HT-29 (cell line): ENCODE data around the gene THSD1. TPM values are rescaled to one million over a fixed set of nuclear protein-coding genes. Genes with fewer than 3 reads are reported as not detected.
"Not testable (repeated sequence)": the region's sequence is repeated elsewhere in the genome, so short reads cannot be mapped to it uniquely, and the experiment has no call there.

Experiments
- DNase-seq: peaks from one replicate; pipeline ENCODE4 v3.0.0-alpha.2; 2015; ENCODE audit warnings: low spot score
- total RNA-seq: library from RNA; depleted of rRNA; stranded (reverse); fragments of >200 nt; shearing (Covaris generic); gene quantifications from 2 replicates; pipeline ENCODE4 v1.2.3, GENCODE V29; 2014

The THSD1 gene
- total RNA-seq, 1 experiment from 2014 or later = 0.92 TPM

DNA sequence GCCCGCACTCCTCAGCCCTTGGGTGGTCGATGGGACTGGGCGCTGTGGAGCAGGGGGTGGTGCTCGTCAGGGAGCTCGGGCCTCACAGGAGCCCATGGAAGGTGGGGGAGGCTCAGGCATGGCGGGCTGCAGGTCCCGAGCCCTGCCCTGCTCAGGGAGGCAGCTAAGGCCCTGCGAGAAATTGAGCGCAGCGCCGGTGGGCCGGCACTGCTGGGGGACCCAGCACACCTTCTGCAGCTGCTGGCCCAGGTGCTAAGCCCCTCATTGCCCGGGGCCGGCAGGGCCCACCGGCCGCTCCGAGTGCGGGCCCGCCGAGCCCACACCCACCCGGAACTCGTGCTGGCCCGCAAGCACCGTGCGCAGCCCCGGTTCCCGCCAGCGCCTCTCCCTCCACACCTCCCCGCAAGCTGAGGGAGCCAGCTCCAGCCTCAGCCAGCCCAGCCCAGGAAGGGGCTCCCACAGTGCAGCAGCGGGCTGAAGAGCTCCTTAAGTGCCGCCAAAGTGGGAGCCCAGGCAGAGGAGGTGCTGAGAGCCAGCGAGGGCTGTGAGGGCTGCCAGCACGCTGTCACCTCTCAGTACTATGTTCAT, 2.2 kb upstream of the THSD1 start:
- not testable (repeated sequence) for DNase-seq

- DNase-seq = not testable (repeated sequence)
These were observed 1.5 kb upstream of the THSD1 start for GRCh38 chr13:52407436-52407835.

DNA sequence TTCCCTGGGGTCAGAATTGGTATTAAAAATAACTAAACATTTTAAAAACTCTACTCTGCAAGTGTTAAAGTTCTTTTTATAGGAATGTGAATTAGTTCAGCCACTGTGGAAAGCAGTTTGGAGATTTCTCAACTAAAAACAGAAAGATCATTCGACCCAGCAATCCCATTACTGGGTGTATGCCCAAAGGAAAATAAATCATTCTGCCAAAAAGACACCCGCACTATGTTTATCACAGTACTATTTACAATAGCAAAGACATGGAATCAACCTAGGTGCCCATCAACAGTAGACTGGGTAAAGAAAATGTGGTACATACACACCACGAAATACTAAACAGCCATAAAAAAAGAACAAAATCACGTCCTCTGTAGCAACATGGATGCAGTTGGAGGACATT, 657 bp upstream of the THSD1 start:
- DNase-seq = no peak

GRCh38 chr13:52405369-52405766, 604 bp downstream of the THSD1 start:
- no peak for DNase-seq

GRCh38 chr13:52399708-52400107, 6.3 kb downstream of the THSD1 start:
- no peak for DNase-seq

- DNase-seq = no peak
These were observed 6.9 kb downstream of the THSD1 start for GRCh38 chr13:52399046-52399445.

DNA sequence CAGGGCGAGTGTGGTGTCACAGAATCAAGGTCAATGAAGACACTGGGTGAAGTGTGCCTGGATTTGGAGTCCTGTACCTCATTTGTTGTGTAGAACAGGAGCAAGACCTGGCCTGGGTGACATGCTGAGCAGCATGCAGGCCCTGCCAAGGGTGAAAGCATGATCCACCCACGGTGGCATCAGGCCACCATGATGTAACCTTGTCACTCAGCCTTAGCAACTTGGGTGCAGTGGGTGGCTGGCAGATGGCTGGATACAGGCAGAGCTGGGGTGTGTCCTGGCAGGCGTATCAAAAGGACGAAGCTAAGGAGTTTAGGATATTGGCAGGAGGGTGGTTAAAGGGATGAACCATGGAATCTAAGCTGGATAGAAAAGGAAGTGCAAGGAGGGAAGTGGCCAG, 10.3 kb downstream of the THSD1 start:
- no peak for DNase-seq

DNA sequence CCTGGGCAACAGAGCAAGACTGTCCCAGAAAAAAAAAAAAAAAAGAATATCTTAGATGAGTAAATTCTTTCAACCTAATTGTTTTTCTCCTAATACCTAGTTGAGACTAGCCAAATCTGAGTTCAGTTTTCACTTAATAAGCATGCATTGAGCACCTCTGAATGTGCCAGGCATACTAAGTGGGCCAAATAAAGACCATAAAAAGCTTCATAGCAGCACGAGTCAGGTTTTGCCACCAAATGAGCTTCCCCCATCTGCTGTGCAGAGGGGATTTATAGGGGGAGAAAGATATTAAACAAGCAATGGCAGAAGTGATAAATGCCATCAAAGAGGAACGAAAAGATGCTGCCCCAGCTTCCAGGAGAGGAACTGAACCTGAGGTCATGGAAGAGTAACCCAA, 11.4 kb downstream of the THSD1 start:
- no peak for DNase-seq

- no peak for DNase-seq
These were observed 12.2 kb downstream of the THSD1 start for GRCh38 chr13:52393572-52394357.

DNA sequence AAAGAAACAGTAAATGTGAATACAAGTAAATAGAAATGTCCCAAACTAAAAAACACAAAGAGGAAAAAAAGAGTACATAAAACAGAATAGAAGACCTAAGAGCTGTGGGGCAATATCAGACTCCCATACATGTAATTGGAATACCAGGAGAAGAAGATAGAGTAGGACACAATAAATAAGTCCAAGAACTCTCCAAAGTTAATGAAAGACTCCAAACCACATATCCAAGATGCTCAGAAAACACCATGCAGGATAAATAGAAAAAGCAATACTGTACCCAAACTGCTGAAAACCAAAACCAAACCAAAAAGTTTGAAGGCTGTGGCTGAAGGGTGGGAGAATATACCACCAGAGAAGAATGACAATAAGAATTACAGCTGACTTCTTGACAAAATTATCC, 18.3 kb downstream of the THSD1 start:
- DNase-seq = no peak

- no peak for DNase-seq
These were observed 20.1 kb downstream of the THSD1 start for GRCh38 chr13:52385870-52386269.

DNA sequence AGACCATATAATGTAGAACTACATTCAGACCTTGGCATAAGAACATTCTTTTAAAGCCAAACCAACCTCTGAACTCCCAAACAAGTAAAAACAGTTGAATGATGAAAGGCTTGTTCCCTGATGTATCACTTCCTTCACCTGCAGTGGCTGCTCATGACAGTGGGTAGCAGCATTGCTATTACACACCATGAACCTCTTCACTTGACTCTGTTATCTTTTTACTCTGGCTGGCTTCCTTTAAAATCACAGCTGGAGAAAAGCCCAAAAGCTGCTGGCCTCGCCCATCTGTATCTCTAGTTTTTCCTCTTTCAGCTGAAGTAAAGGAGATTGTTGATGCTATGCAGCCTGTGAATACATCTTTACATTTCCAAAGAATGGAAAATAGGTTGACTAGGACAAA, 22.6 kb downstream of the THSD1 start:
- no peak for DNase-seq

GRCh38 chr13:52378312-52378711, 27.7 kb downstream of the THSD1 start:
- no peak for DNase-seq

DNA sequence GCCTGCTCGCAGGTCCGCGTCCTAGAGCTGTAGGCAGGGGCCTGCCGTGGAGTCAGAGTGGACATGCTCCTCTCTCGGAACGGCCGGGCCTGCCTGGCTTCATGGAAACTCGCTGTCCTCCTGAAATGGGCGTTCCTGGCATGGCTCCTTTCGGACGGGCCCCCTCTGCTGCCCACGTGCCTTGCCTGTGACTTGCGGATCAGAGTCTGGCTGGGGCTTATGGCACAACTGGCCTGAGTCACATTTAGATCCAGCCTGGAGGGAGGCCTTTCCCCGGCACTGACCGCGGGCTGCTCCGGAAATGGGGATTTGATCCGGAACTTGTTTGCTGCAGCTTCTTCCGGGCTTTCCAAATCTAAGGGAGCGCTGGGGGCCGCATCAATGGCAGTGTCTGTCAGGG, 28.1 kb downstream of the THSD1 start:
- DNase-seq = no peak

DNA sequence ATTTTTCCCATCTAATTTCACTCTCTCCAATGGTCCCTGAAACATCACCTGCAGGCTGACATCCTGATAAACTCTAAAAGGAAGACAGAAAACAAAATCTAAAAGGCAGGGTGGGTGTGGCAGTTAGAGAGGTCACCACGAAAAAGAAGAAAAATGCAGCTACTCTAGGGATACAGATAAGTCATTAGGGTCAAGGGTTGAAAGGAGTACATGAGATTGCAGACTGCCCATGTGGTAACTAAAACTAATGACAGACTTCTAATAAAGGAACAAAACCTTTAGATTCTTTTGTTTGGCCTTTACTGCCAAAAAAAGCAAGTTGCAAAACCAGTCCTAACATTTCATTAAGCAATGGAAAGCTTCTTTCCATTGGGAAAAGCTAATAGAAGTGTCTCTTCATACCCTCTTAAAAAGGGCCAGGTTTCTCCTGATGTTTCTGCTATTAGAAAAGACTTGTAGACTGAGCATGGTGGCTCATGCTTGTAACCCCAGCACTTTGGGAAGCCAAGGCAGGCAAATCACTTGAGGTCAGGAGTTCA, 31.0 kb downstream of the THSD1 start:
- DNase-seq = no peak

DNA sequence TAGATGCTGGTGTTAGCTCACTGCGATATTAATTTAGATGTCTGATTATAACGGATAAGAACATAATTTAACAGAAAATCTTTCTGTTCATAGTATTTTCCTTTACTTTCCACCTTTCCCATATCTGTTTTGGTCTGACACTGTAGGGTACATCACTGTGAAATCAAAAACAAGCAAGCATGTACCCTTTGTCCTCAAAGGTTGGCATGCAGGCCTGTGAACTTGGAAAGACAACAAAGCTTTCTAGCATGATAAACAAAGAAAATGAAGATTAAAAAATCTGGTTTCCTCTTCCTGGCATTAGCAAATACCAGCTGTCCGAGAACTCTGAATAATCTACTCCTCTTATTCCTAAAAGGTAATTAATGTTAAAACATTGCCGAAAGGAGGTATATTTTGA, 31.6 kb downstream of the THSD1 start:
- no peak for DNase-seq

DNA sequence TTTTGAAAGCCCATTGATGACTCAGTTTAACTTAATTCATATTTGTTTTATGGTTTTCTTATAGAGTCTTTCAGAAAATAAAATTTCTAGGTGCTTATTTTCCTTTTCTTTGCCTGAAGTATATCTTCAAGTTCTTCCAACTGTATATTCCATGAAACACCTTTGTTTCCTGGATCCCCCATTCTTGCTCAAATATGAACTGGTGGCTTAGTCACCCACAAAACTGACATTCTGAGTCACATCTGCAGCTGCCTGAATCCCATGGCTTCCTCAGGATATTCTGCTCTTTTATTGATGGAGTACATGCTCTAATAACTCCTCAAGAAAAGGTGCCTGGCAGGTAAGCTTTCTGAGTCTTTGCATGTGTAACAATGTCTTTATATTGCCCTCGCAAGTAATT, 32.7 kb downstream of the THSD1 start:
- DNase-seq = not testable (repeated sequence)

DNA sequence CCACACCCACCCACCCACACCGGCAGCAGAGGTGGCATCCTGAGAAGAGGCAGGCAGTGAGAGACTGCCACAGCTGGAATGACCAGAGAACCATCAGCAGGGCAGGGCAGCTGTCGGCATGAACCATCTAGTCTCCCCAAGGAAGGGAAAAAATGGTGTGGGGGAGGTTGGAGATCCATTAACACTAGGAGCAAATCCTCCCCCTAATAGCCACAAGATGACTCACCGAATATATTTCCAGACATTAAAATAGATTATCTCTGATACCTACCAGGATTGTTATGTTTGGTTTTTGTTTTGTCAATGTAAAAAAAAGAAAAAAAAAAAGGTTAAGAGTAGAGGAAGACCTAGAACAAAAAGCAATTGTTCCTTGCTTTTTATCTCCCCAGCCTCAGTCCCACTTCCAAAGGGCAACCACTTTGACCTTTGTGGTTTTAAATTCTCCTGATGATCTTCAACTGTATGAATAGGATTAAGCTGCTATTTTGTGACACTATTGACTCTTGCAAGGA, 34.2 kb downstream of the THSD1 start:
- peak; percentile 26 for DNase-seq

GRCh38 chr13:52366291-52366690, 39.7 kb downstream of the THSD1 start:
- no peak for DNase-seq

DNA sequence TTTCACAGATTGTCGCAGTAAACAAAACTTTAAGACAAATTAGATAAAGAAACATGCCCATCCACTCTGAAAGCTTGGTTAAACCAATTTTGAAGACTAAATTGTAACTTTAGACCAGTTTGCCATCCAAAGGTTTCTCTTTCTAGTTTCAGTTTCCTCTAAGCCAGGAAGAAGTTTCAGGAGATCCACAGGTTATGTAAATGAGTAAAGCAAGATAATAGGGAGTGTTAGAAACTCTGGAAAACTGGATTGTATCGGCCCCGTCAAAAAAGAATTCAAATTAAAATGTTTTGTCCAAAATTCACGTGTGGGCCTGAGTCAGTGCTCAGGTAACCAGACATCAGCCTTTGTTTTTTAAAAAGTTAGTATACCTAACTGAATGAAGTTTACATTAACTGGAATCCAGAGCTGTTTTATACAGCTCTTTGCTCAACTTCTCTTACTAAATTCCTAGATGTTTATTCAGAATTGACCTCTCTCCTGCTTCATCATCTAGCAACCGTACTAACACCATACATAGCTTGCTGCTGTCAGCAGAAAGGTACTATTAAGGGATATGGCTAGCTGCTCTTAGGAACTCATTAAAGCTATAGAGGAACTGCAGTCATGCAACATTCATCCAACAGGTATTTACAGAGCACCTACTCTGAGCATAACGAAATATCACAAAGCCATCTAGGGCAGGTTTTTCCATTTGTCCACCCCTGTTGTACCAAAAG, 43.6 kb downstream of the THSD1 start:
- not testable (repeated sequence) for DNase-seq

GRCh38 chr13:52361225-52361624, 44.7 kb downstream of the THSD1 start:
- DNase-seq = no peak

GRCh38 chr13:52359534-52359933, 46.4 kb downstream of the THSD1 start:
- DNase-seq = no peak
